ENCODE measurements around the gene CINP.

The CINP gene

DNA sequence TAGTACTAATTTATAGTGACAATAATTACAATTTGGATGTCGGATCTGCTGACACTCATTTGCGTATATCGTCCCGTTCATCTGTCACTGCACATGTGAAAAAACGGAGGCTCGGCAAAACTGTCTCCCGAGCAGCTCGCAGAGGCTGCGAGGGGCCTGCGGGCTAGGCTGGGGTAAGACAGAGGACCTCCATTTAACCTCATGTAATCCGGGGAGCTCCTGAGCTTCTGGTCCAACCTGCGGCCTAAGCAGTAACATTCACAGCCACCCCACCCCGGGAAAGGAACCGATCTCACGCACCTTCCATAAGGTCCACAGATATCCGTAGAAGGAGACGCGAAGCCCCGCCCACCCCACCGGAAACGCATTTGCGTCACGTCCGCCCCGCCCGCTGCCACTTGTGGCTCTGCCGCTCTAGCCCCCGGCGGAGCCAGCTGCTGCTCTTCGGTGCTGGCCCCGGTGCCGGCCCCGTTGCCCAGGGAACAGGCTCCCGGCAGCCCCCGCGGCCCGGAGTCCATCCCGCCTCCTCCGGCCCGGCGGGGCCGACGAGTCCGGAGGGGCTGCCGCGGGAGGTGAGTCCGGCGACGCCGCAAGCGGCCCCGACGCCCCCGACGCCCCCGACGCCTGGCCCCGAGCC lies at the start of gene CINP, which contains the start of gene TECPR2:
Gene CINP (minus strand): TSS at position 346 of the 637 bp plus-strand sequence. CDS start 39 bp downstream, at position 307.
Gene TECPR2 (plus strand): TSS at position 397 of the 637 bp plus-strand sequence. CDS start 13,781 bp downstream, outside the sequence.
- DNase-seq, result peak; percentile 95

DNA sequence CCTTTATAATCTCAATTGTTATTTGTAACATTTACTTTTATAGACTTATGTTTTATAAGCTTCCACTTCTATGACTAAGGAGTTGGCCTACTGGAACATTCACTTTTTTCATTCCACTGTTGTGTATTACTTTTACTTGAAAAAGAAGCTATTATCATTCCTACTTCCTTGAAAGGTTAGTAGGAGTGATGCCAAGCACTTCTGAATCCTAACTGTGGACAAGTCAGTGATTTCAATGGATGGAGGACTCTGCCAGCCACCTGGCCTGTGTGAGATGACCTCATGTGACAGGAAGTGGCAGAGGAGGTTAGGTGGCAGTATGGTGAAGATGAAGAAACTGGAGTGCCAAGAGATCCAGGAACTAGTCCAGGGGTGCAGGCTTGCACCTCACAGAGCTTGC lies 46.0 kb upstream of the CINP start:
- DNase-seq, result no peak

DNA sequence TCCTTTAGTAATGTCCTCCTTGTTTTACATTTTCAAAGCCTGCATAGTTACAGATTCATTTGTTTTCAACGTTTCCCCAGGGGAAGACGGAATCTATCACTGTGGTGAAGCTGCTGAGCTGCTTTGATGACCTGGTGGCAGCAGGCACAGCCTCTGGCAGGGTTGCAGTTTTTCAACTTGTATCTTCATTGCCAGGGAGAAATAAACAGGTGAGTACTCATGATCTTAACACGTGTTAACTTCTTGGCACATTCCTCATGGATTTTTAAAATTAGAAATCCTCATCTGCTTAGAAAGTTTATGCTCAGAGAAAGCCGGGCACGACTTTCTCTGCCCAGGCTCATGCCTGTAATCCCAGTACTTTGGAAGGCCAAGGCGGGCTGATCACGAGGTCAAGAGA lies 44.6 kb upstream of the CINP start:
- no peak for DNase-seq

DNA sequence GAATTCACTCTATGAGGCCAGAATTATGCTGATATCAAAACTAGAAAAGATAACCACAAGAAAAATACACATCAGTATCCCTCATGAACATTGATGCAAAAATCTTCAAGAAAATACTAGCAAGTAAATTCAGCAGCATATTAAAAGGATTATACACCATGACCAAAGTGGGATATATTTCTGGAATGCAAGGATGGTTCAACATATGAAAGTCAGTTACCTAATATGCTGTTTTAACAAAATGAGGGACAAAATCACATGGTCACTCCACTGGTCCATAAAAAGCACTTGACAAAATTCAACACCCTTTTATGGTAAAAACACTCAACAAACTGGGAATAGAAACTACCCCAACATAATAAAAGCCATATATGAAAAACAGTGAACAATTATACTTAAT lies 40.3 kb upstream of the CINP start:
- no peak for DNase-seq

GRCh38 chr14:102396521-102396920 lies 33.8 kb upstream of the CINP start:
- DNase-seq, result no peak

DNA sequence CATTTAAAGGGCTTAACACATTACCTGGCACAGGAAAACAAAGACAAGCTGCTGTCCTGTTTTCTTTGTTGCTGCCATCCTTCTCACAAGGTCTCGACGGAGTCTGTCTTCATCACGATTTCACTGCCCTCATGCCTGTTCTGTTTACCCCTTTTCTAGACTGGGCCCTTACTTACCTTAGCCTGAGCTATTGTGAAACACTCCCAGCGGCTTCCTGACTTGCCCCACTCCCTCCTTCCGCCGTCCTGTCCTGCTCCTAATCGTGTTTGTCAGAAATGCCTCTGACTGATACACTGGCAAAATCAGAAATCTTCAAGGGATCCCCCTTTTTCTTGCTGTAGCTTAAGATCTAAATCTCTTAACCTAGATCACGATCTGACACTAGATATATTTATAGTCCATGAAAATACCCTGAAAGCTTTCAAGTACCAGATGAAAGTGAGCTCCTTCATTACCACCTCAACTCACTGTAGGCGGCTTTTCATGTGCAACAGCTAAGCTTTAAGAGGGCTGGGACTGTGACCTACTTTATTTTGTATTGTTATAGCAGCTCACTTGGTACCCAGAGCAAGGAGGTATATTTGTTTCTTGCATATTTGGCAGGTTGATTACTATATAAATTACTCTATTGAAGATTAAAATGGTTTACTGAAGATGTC lies 32.2 kb upstream of the CINP start:
- DNase-seq, result no peak

DNA sequence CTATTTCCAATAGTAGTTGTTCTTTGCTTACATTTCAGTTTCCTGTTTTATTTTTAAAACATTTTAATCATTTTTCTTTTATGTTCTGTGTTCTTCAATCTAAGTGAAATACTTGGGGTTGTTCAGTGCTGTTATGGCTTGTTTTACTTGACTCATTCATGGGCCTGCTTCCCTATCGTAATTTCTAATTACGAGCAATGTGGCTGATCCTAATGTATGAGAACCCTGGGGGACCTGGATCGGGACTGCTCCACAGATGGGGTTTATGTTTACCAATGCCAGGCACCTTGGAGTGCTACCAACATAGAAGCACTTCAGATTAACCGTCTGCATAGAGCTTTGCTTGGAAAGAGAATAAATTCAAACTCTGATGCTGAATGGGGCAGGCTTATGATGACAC lies 29.8 kb upstream of the CINP start:
- DNase-seq, result no peak

DNA sequence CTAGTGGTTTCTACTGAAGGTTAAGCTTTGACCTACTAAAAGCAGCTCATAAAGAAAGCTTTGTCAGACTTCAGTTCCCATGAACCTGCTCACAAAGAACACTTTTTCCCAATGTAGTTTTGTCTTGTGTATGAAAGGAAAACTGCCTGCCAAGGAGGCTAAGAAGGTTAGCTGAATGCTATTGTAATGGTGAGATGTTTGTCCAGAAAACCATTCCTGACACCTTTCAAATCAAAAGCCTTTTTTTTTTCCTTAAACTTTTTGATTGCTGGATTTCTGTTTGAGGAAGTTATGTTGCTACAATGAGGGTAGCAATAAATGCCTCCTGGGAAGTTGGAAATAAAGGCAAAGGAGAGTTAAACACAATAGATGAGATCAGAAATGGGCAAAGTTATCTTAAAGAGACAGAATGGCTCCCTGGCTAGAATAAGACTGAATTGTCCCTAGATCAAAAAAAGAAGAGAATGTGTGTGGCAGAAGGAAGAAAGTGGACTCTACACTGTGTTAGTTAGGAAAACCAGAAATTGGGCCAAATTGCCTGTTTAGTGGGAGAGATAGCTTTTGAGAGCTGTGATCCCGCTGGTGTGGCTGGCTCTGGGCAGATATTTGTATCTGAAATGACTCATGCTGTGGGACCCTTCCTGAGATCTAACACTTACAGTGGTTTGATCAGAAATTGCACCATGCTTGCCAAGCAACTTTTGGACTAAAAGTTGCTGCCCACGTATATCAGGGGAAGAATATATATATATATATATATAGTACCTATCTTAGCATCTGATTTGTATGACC lies 27.6 kb upstream of the CINP start:
- DNase-seq, result no peak

DNA sequence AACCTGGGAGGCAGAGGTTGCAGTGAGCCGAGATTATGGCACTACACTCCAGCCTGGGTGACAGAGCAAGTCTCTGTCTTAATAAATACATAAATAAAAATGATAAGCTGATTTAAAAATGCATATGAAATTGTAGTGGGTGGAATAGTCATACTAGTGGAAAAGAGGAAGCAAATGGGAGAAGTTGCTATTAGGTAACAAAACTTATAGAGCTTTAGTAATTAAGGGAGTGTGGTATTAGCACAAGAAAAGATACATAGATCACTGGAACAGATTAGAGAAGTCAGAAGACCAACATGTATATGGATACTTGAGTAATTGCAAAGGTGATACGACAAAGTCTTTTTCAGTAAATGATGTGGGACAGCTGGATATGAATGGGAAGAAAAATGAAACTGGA lies 26.6 kb upstream of the CINP start:
- no peak for DNase-seq

GRCh38 chr14:102387086-102387485 lies 24.4 kb upstream of the CINP start:
- no peak for DNase-seq

DNA sequence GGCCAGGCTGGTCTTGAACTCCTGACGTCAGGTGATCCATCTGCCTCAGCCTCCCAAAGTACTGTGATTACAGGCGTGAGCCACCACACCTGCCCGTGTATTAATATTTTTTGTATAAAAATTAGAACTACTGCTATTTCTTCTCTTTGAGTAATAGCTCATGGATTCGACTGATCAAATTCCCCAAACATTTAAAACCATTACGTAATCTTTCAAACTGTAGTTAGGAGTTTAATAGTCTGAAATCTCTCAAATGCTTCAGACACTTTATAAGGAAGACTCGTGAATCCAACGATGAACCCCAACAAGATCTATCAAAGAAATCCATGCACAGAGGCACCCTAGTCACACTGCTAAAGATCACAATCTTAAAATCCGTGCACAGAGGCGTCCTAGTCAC lies 16.1 kb upstream of the CINP start:
- no peak for DNase-seq

DNA sequence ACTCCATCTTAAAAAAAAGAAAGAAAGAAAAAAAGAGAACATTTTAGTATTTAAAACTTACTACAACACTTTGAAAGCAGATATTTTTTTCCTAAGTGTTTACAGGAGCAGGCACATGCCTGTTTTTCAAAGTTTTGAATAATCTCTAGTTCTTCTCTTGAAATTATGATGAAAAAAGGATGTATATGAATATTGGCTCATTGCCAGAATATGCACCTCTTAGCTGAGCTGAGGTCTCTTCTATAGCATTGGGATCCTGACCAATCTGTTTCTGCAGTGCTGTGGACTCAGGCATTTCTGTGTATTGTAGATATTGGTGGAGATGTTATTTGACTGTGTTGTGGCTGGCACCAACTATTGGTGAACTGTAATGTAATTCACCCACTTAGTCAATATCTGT lies 15.0 kb upstream of the CINP start:
- DNase-seq, result no peak

GRCh38 chr14:102375119-102375518 lies 12.4 kb upstream of the CINP start:
- no peak for DNase-seq

- no peak for DNase-seq
Observed at GRCh38 chr14:102374264-102374663, 11.6 kb upstream of the CINP start.

DNA sequence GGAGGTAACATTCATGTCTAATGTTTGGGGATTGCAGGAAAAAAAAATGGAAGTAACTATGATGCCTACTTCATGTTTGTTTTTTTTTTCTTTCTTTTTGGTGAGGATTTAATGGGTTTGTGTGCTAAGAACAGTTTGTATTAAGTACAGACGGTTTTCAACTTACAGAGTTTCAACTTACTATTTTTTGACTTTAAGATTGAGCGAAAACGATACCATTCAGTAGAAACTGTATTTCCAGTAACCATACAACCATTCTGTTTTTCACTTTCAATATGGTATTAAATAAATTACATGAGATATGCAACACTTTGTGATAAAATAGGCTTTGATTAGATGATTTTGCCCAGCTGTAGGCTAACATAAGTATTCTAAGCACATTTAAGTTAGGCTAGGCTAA lies 10.4 kb upstream of the CINP start:
- no peak for DNase-seq

DNA sequence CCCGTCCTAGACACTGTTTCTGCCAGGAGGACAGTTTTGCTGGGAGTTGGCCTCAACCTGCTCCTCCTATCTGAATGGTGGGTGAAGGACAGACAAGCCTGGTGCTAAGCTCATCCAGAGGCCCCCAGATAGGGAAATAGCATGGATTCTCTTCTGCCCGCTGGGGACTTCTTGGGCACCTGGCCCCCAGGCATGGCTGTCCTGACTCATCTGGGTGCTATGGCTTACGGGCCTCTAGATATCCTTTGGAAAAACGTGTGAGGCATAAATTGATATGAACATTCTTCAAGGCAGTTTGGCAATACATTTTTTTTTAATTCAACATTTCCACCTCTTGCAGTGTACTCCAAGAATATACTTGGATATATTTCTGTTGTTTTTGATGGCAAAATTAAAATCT lies 8.7 kb upstream of the CINP start:
- no peak for DNase-seq

- no peak for DNase-seq
Observed at GRCh38 chr14:102370305-102370809, 7.7 kb upstream of the CINP start.

DNA sequence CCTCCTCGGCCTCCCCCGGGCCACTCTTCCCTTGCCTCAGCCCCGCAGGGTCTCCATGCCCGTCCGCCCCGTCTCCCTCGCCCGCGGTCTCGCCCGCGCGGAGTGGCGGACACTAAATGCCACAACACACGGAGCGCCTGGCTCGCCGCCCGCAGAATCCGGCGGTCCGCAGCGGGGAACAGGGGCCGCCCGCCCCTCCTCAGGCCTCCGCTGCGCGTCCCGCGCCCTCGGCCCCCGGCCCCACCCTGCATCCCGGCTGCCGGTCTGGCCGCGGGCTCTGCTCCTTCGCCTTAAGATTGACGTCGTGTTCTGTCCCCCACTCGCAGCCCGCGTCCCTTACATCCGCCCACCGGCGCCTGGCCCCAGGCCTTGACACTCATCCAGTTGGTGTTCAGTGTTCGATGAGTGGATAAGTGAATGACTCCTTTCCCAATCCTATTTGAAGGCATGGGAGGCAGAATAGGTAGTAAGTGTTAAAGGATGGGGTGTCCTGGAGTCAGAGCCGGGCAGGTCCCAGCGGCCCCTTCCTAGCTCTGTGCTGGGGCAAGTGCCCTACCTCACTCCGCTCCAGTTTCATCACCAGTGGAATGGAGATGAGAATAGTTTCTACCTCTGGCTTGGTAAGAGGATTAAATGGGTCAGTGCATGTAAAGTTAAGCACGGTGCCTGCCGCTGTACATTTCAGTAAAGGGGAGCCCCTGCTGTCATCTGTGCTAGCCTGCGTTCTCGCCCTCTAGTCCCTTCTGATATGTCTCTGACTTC lies 673 bp upstream of the CINP start:
- no peak for DNase-seq

GRCh38 chr14:102362084-102362483 lies 606 bp downstream of the CINP start:
- DNase-seq, result peak; percentile 19

- DNase-seq, result no peak
Observed at GRCh38 chr14:102360388-102360787, 2.3 kb downstream of the CINP start.

- no peak for DNase-seq
Observed at GRCh38 chr14:102359341-102359740, 3.3 kb downstream of the CINP start.

DNA sequence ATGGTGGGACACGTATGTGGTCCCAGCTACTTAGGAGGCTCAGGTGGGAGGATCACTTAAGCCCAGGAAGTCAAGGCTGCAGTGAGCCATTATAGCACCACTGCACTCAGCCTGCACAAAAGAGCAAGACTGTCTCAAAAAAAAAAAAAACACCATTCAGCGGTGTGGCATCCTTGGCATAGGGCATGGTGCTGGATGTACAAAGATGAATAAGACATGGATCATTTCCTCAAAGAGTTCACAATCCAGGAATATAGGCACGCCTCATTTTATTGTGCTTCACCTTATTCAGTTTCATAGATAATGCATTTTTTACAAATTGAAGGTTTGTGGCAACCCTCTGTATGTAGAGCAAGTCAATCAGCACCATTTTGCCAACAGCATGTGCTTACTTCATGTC lies 6.4 kb downstream of the CINP start:
- DNase-seq, result no peak

DNA sequence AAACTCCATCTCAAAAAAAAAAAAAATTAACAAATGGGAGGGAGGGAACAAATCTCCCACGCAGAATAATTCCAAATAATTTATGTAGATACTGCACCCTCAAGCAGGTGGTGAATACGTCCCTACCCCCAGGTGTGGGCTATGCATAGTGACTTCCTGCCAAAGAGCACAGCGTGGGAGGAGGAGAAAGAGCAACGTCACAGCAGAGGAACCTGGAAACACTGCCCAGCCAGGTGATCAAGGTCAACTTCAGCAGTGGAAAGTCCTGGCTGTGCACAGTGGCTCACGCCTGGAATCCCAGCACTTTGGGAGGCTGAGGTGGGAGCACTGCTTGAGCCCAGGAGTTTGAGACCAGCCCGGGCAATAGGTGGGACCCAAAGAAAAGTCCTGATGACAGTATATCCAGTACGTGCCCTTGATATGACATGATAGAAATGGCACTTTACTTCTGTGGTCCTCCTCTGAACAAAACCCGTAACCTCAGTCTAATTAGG lies 9.5 kb downstream of the CINP start:
- DNase-seq, result no peak
